A673 (cell line): ENCODE results near the gene IPMK. TPM values are rescaled to one million over a fixed set of nuclear protein-coding genes. Genes with fewer than 3 reads are reported as not detected.
"Not testable (repeated sequence)": the region's sequence is repeated elsewhere in the genome, so short reads cannot be mapped to it uniquely, and the experiment has no call there.

Experiments
- BruUV-seq: library from RNA; stranded (reverse); fragments of 400-500 nt; replicated peaks from 2 replicates; lab custom pipeline; 2021; lab: Mats Ljungman, UMichigan
- CTCF ChIA-PET: fragments of 300-600 bp; sonication (Branson Sonifier 250); formaldehyde crosslinking; loops from one replicate; lab custom pipeline; 2022; ENCODE audit warnings: antibody characterized with exemption; lab: Charles Lee
- POLR2A ChIA-PET: fragments of 300-600 bp; sonication (Branson Sonifier 250); formaldehyde crosslinking; loops from one replicate; lab custom pipeline; 2022; ENCODE audit warnings: antibody characterized with exemption; ENCODE audit not compliant: low non-redundant PET; lab: Charles Lee
- DNase-seq: peaks from one replicate; pipeline ENCODE4 v3.0.0-alpha.2; 2015; ENCODE audit warnings: low spot score
- H3K27ac ChIP-seq: fragments of 200-600 bp; sonication (generic); 2 replicates; pipeline ENCODE4 v1.5.1; 2016; ENCODE audit warnings: mixed run types, low read depth, mild to moderate bottlenecking, mixed read lengths, antibody characterized with exemption, low read length; ENCODE audit not compliant: poor library complexity, severe bottlenecking
- H3K27me3 ChIP-seq: fragments of 200-600 bp; sonication (generic); replicated peaks from 2 replicates; pipeline ENCODE4 v1.6.1; 2017; ENCODE audit warnings: mixed run types, low read depth, mild to moderate bottlenecking, mixed read lengths, antibody characterized with exemption, low read length; ENCODE audit not compliant: insufficient read depth, poor library complexity
- H3K36me3 ChIP-seq: fragments of 200-600 bp; sonication (generic); 2 replicates; pipeline ENCODE4 v1.6.1; 2016; ENCODE audit warnings: mixed run types, mild to moderate bottlenecking, mixed read lengths, antibody characterized with exemption, low read length; ENCODE audit not compliant: insufficient read depth, poor library complexity, severe bottlenecking
- H3K4me1 ChIP-seq: fragments of 200-600 bp; sonication (generic); 2 replicates; pipeline ENCODE4 v1.6.1; 2017; ENCODE audit warnings: mixed run types, mild to moderate bottlenecking, mixed read lengths, antibody characterized with exemption, low read length; ENCODE audit not compliant: insufficient read depth, poor library complexity, severe bottlenecking
- H3K4me3 ChIP-seq: fragments of 200-600 bp; sonication (generic); 2 replicates; pipeline ENCODE4 v1.5.1; 2016; ENCODE audit warnings: low read depth, mixed run types, mild to moderate bottlenecking, mixed read lengths, low read length; ENCODE audit not compliant: poor library complexity, severe bottlenecking
- H3K9me3 ChIP-seq: fragments of 200-600 bp; sonication (generic); 2 replicates; pipeline ENCODE4 v1.6.1; 2016; ENCODE audit warnings: mixed run types, low read depth, mild to moderate bottlenecking, mixed read lengths, antibody characterized with exemption, low read length; ENCODE audit not compliant: poor library complexity, severe bottlenecking
- EZH2 ChIP-seq: fragments of 200-600 bp; sonication (generic); IDR thresholded peaks from 2 replicates; pipeline ENCODE4 v1.6.1; 2017; ENCODE audit warnings: borderline replicate concordance, low read depth, mild to moderate bottlenecking, mixed read lengths, antibody characterized with exemption, low read length; ENCODE audit not compliant: poor library complexity, severe bottlenecking
- intact Hi-C: fragments of 100-400 bp; cut with micrococcal nuclease; formaldehyde crosslinking; loops from one replicate; pipeline ENCODE4 v1.10.0; 2022; ENCODE audit not compliant: unreplicated experiment
- total RNA-seq: library from RNA; stranded (reverse); gene quantifications from 2 replicates; pipeline ENCODE4 v1.2.3, GENCODE V29; 2021
- TF ChIP-seq, protein P1 (sequence below): fragments of 300-800, 200-600 bp; sonication (generic); conservative IDR thresholded peaks from 2 replicates; pipeline ENCODE4 v1.5.1; 2017; ENCODE audit warnings: low read depth, mild to moderate bottlenecking, antibody characterized with exemption, low read length, moderate library complexity, mixed read lengths

The IPMK gene
- total RNA-seq, 1 experiment from 2014 or later = 8.2 TPM

DNA sequence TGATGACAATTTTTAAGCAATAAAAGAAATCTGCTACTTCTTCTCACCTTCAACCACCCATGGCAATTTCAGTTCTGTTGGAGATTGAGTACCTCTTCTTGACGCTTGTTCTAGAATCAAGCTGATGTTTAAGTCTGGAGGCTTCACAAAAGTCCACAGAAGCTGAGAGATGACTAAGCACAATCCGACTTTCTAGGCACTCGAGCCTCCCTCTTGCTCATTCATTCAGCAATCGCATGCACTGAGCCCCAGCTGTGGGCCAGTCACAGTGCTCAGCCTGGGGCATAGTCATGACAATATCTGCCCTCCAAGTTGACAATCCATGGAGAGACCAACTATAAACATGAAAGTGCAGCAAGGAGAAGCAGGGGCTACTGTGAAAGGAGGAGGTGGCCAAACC is 103.2 kb downstream of the IPMK start:
- intact Hi-C loops = no loop called here
- POLR2A ChIA-PET = no interaction called here
- CTCF ChIA-PET = no interaction called here
- Histone ChIP-seq H3K4me1 (no peaks in the 10 kb centered on the region), H3K27ac (no peak overlapping the region), H3K36me3 (no peaks in the 10 kb centered on the region), H3K27me3 (no peaks in the 10 kb centered on the region), H3K9me3 (no peaks in the 10 kb centered on the region), H3K4me3 (no peak overlapping the region)
- TF ChIP-seq, protein P1, sequence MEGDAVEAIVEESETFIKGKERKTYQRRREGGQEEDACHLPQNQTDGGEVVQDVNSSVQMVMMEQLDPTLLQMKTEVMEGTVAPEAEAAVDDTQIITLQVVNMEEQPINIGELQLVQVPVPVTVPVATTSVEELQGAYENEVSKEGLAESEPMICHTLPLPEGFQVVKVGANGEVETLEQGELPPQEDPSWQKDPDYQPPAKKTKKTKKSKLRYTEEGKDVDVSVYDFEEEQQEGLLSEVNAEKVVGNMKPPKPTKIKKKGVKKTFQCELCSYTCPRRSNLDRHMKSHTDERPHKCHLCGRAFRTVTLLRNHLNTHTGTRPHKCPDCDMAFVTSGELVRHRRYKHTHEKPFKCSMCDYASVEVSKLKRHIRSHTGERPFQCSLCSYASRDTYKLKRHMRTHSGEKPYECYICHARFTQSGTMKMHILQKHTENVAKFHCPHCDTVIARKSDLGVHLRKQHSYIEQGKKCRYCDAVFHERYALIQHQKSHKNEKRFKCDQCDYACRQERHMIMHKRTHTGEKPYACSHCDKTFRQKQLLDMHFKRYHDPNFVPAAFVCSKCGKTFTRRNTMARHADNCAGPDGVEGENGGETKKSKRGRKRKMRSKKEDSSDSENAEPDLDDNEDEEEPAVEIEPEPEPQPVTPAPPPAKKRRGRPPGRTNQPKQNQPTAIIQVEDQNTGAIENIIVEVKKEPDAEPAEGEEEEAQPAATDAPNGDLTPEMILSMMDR = no peak
- no peak for TF ChIP-seq EZH2
- no peak for DNase-seq
- BruUV-seq = no TSS peak

DNA sequence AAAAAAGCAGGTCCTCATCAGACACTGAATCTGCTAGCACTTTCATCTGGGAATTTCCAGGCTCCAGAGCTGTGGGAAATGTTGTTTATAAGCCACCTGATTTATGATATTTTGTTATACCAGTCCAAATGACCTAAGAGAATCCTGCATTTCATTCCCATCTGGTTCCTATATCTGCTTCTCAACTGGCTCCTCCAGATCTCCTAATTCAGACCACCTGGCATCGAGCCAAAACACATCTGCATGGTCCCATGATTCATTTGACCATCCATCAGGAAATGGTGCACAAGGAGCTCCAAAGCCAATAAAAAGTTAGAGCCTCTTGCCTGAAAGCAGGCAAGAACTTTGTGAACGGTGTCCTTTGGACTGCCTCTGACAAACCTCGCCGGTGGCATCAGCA is 108.9 kb downstream of the IPMK start:
- Histone ChIP-seq H3K4me3 (no peak overlapping the region), H3K9me3 (no peaks in the 10 kb centered on the region), H3K36me3 (no peaks in the 10 kb centered on the region), H3K4me1 (peaks cover 11% of the 10 kb centered on the region), H3K27me3 (no peaks in the 10 kb centered on the region), H3K27ac (no peak overlapping the region)
- ChIA-PET POLR2A (no interaction called here), CTCF (no interaction called here)
- BruUV-seq = no TSS peak
- no peak for DNase-seq
- TF ChIP-seq, protein P1 = no peak
- no peak for TF ChIP-seq EZH2
- intact Hi-C loops = no loop called here

DNA sequence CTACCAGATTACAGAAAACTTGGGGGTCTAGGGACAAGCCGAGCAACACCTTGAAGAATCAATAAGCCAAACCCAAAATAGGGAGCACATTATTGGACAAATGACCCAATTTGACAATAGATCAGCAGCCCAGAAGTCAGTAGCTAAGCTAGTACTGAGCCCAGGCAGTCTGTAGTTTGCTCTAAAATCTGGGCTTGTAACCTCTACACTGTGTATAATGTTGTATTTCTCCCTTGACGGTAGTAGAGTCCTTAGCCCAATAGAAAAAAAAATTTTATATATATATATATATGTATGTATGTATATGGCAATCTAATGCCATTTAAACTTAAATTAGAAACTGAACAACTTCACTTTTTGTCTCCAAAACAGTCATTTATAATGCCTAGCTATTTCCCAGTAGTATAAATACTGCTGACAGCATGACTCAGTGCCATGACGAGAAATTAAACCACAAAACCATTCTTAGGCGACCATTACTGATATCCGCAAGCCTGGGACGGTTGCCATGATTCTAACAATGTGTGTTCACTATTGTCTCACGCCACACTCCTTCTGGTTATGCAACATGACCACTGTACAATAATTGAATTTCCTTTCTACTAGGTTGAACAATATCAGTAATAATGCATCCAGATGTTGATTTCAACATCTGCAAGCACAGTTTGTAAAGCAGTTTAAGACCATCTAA is 110.5 kb downstream of the IPMK start:
- ChIA-PET CTCF (no interaction called here), POLR2A (no interaction called here)
- H3K36me3 ChIP-seq = no peaks in the 10 kb centered on the region

DNA sequence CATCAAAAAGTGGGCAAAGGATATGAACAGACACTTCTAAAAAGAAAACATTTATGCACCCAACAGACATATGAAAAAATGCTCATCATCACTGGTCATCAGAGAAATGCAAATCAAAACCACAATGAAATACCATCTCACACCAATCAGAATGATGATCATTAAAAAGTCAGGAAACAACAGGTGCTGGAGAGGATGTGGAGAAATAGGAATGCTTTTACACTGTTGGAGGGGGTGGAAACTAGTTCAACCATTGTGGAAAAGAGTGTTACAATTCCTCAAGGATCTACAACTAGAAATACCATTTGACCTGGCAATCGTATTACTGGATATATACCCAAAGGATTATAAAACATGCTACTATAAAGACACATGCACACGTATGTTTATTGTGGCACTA is 111.8 kb downstream of the IPMK start:
- H3K4me3 ChIP-seq, BruUV-seq, intact Hi-C loops, CTCF ChIA-PET, H3K9me3 ChIP-seq, H3K27ac ChIP-seq, POLR2A ChIA-PET, H3K36me3 ChIP-seq, H3K27me3 ChIP-seq, DNase-seq: not testable (repeated sequence)
- peaks cover 11% of the 10 kb centered on the region for H3K4me1 ChIP-seq

More for the DNA sequence above, 110.5 kb downstream of the IPMK start:
- no TSS peak for BruUV-seq
- intact Hi-C loops = no loop called here
- DNase-seq = peak; percentile 90
- no peak overlapping the region for H3K4me3 ChIP-seq
- TF ChIP-seq EZH2 = no peak
- TF ChIP-seq, protein P1 = no peak
- no peak overlapping the region for H3K27ac ChIP-seq
- H3K4me1 ChIP-seq = peaks cover 11% of the 10 kb centered on the region
- H3K27me3 ChIP-seq = no peaks in the 10 kb centered on the region
- no peaks in the 10 kb centered on the region for H3K9me3 ChIP-seq
